ENCODE measurements around the gene OSBPL7.

Gene OSBPL7

DNA sequence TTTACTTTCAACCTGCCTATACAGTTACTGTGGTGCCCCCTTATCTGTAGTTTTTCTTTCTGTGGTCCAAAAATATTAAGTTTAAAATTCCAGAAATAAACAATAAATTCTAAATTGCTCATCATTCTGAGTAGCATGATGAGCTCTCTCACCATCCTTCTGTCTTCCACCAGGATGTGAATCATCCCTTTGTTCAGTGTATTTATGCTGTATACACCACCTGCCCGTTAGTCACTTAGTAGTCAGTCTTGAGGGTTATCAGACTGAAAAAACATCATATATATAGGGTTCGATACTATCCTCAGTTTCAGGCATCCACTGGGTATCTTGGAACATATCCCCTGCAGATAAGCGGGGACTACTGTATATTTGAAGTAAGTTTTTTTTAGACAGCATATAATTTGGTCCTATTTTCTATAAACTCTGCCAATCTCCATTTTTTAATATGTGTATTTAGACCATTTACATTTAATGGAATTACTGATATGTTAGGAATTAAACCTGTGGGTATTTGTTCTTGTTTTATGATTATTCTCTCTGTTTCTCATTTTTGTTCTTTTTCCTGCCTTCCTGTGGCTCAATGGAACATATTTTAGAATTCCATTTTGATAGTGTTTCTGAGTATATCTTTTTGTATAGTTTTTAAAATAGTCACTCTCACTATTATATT lies 57.5 kb downstream of the OSBPL7 start:
- DNase-seq = no peak

GRCh38 chr17:47762728-47763127 lies 58.9 kb downstream of the OSBPL7 start:
- DNase-seq = no peak

DNA sequence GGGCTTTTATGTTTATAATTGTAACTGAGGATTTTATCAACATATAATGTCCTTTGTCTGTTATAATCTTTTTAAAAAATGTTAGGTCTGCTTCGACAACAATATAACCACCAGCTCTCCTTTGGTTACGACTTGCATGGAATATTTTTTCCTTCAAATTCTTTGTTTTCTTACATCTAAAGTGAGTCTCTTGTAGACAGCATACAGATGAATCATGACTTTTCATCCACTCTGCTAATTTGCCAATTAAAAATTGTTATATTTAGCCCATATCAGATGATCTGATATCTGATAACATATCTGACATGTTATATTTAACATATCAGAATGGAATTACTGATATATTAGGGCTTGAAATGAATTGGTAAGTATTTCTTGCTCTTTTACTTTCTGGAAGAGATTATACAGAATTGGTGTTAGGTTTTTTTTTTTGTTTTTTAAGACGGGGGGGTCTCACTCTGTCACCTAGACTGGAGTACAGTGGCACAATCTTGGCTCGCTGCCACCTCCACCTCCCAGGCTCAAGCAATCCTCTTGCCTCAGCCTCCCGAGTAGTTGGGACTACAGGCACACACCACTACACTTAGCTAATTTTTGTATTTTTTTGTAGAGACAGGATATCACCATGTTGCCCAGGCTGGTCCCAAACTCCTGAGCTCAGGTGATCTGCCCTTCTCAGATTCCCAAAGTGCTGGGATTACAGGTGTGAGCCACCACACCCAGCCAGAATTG lies 61.0 kb downstream of the OSBPL7 start:
- no peak for DNase-seq

GRCh38 chr17:47757386-47757785 lies 64.2 kb downstream of the OSBPL7 start:
- no peak for DNase-seq
